ENCODE measurements around the gene SYT15B.
"Not testable (repeated sequence)": the region's sequence is repeated elsewhere in the genome, so short reads cannot be mapped to it uniquely, and the experiment has no call there.

DNA sequence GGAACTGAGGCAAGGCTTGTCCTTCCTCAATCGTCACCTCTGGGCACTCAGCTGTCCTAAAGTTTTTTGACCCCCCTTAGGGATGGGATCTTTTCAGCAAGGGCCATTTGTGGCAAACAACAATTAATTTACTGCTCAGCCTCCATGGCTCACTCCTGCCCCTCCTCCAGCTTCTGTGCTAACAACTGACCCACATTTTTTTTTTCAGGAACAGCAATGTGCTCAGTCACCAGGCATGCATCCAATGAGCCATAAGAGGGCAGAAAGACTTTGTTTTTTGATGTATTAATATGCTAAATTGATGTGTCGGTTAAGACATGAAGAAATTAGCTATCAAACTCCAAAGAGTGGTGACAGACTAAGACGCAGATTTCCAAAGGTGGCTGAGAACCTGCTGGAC, 4.7 kb upstream of the SYT15B start:
- TF ChIP-seq, protein P1, sequence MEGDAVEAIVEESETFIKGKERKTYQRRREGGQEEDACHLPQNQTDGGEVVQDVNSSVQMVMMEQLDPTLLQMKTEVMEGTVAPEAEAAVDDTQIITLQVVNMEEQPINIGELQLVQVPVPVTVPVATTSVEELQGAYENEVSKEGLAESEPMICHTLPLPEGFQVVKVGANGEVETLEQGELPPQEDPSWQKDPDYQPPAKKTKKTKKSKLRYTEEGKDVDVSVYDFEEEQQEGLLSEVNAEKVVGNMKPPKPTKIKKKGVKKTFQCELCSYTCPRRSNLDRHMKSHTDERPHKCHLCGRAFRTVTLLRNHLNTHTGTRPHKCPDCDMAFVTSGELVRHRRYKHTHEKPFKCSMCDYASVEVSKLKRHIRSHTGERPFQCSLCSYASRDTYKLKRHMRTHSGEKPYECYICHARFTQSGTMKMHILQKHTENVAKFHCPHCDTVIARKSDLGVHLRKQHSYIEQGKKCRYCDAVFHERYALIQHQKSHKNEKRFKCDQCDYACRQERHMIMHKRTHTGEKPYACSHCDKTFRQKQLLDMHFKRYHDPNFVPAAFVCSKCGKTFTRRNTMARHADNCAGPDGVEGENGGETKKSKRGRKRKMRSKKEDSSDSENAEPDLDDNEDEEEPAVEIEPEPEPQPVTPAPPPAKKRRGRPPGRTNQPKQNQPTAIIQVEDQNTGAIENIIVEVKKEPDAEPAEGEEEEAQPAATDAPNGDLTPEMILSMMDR (IDR thresholded peaks at IDR 0.05): not testable (repeated sequence)
- not testable (repeated sequence) for TF ChIP-seq POLR2A (IDR thresholded peaks at IDR 0.05)

All from transverse colon (tissue), 3 donors.